ENCODE results near the gene MKLN1. TPM values are rescaled to one million over a fixed set of nuclear protein-coding genes. Genes with fewer than 3 reads are reported as not detected.

The MKLN1 gene
- total and polyA plus RNA-seq, 7 donors: 6.6 to 68.1 (median 48.2) TPM

DNA sequence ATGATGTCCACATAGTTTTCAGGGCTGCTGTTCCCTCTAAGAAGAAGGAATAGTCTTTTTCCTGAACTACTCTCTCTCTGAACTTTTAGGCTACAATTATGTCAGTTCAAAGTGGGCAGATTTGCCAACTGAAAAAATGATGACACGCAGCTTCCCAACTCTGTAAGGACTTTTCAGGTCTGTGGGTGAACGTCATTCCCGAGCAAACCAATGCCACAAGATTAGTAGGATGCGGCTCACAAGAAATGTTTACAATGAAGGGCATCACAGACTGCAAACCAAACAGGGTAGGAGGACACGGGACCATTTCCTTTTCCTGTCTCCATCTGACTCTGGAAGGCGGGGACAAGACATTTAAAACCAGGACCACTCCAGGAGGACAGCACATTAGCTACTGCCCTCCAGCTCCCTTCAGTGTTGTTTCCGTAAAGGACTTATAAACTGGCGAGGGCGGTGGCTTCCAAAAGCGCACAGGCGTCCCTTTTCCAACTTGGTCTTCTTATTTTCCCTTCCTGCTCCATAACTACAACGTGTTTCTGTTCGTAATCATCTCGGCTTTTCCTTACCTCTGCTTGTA lies 539 bp upstream of the MKLN1 start:
- 0 to 2% methylated on average over 14 of the region's 14 CpGs for WGBS, 2 donors
- H3K4me3 ChIP-seq: peak overlapping the region; percentile 87 to 99 (median 94)
- intact Hi-C loops (cut with DNase I): loop anchor here (5.0 to 10.0 kb wide), 2 partner anchors 95 to 432 kb away; no protein-coding TSS in a partner anchor
- H3K4me1 ChIP-seq: peaks cover 0 to 35% (median 20%) of the 10 kb centered on the region in 4 donors
- H3K27me3 ChIP-seq: no peaks in the 10 kb centered on the region
- TF ChIP-seq, protein P1, sequence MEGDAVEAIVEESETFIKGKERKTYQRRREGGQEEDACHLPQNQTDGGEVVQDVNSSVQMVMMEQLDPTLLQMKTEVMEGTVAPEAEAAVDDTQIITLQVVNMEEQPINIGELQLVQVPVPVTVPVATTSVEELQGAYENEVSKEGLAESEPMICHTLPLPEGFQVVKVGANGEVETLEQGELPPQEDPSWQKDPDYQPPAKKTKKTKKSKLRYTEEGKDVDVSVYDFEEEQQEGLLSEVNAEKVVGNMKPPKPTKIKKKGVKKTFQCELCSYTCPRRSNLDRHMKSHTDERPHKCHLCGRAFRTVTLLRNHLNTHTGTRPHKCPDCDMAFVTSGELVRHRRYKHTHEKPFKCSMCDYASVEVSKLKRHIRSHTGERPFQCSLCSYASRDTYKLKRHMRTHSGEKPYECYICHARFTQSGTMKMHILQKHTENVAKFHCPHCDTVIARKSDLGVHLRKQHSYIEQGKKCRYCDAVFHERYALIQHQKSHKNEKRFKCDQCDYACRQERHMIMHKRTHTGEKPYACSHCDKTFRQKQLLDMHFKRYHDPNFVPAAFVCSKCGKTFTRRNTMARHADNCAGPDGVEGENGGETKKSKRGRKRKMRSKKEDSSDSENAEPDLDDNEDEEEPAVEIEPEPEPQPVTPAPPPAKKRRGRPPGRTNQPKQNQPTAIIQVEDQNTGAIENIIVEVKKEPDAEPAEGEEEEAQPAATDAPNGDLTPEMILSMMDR (IDR thresholded peaks at IDR 0.05): no peak
- TF ChIP-seq POLR2AphosphoS5 (IDR thresholded peaks at IDR 0.05): peak in 2 of 4 donors; percentile 15 to 50
- H3K27ac ChIP-seq: peak overlapping the region; percentile 97 to 100 (median 98)
- no peaks in the 10 kb centered on the region for H3K36me3 ChIP-seq
- DNase-seq: no peak
- H3K9me3 ChIP-seq: no peaks in the 10 kb centered on the region

DNA sequence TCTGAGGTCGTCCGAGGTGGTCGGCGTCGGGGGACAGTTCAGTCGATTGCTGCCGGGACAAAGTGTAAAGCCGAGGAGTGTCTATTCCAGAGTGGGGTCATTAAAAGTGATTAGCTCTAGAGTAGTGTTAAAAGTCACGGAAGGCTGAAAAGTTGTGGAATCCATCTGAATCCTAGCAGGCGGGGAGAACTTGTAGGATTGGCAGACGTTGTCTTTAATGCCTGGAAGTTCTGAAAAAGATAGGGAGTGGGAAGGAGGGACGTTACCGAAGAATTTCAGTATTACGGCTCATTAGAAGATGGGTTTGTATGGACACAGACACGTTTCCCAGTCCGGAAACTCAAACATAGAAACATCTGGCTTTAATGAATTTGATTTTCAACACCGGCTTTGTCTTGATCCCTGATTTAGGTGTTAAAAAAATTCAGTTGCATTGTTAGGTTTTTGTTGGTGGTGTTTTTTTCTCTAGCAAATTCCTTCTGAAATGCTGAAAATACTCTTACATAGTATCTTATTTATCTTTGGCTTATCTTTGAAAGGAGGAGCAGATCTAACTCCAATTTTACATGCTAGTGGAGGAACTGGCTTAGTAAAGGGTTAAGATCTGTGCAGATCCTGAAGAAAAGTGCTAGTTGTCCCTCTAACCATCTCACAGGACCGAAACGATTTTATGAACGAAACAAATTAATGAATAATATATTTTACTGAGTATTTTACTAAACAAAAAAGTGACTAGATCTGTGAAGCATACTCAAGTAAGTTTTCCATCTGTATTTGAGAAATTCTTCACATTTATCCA lies 900 bp downstream of the MKLN1 start:
- H3K4me1 ChIP-seq: peaks cover 0 to 35% (median 20%) of the 10 kb centered on the region in 4 donors
- intact Hi-C loops (cut with DNase I): loop anchor here (2.0 to 10.0 kb wide), 3 partner anchors 94 to 434 kb away; no protein-coding TSS in a partner anchor
- 5 to 6% methylated on average over 20 of the region's 20 CpGs for WGBS, 2 donors

DNA sequence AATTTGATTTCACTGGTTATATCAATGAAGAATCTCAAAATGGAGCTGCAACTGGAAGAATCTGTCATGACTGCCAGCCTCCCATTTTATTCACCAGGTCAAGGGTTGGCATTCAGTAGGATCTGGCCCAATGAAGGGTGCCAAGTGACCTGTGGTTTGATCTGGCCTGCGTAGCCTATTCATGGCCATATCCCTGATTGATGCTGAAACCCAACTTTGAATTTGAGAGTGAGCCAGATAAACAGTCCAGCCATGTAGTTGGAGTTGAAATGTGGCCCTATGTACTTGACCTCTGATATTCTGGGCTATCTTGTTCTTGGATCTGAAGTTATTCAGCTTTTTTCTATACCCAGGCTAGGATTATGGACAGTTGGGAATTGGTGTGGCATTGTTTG lies 1.5 kb downstream of the MKLN1 start:
- WGBS, 2 donors: 65 to 68% methylated on average over 1 of the region's 1 CpG
- intact Hi-C loops (cut with DNase I): loop anchor here (2.0 to 10.0 kb wide), 3 partner anchors 93 to 434 kb away; no protein-coding TSS in a partner anchor
- H3K4me1 ChIP-seq: peaks cover 0 to 39% (median 23%) of the 10 kb centered on the region in 4 donors

More for the DNA sequence above, 900 bp downstream of the MKLN1 start:
- H3K36me3 ChIP-seq: no peaks in the 10 kb centered on the region
- no peaks in the 10 kb centered on the region for H3K27me3 ChIP-seq
- DNase-seq: no peak
- TF ChIP-seq POLR2A (IDR thresholded peaks at IDR 0.05): no peak
- TF ChIP-seq EP300 (IDR thresholded peaks at IDR 0.05): no peak
- no peak for TF ChIP-seq POLR2AphosphoS5 (IDR thresholded peaks at IDR 0.05)
- TF ChIP-seq, protein P1 (IDR thresholded peaks at IDR 0.05): no peak
- H3K4me3 ChIP-seq: peak overlapping the region; percentile 87 to 99 (median 94)
- H3K27ac ChIP-seq: peak overlapping the region; percentile 97 to 100 (median 98)
- H3K9me3 ChIP-seq: no peaks in the 10 kb centered on the region

DNA sequence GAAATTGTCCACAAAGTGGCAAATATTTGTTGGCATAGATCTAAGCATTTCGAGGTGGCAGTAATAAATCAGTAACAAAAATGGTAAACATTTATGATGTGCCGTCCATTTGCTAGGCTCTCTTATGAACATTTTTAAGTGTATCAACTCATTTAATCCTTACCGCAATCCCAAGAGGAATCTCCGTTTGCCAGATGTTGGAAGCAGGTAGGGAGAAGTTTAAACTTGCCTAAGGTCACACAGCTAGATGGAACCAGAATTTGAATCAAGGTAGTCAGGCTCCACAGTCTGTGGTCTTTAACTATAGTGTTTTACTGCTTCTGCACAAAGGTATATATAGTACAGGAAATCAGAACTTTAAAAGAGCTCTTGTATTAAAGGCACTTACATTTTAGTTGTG lies 2.6 kb downstream of the MKLN1 start:
- 29 to 60% methylated on average over 4 of the region's 4 CpGs for WGBS, 2 donors
- Histone ChIP-seq H3K4me1 (peaks cover 0 to 46% (median 27%) of the 10 kb centered on the region in 4 donors), H3K36me3 (no peaks in the 10 kb centered on the region), H3K27ac (peak overlapping the region in 3 of 4 donors; percentile 18 to 100 (median 97)), H3K27me3 (no peaks in the 10 kb centered on the region), H3K9me3 (no peaks in the 10 kb centered on the region), H3K4me3 (peak overlapping the region in 1 of 4 donors; percentile 99)
- TF ChIP-seq POLR2A (IDR thresholded peaks at IDR 0.05) (no peak), POLR2AphosphoS5 (IDR thresholded peaks at IDR 0.05) (no peak)
- TF ChIP-seq, protein P1 (IDR thresholded peaks at IDR 0.05): no peak
- DNase-seq: no peak
- intact Hi-C loops (cut with DNase I): no loop called here

More for the DNA sequence above, 1.5 kb downstream of the MKLN1 start:
- no peak for DNase-seq
- Histone ChIP-seq H3K27me3 (no peaks in the 10 kb centered on the region), H3K9me3 (no peaks in the 10 kb centered on the region), H3K36me3 (no peaks in the 10 kb centered on the region), H3K27ac (peak overlapping the region; percentile 97 to 100 (median 98)), H3K4me3 (peak overlapping the region; percentile 87 to 99 (median 94))
- TF ChIP-seq POLR2AphosphoS5 (IDR thresholded peaks at IDR 0.05) (no peak), POLR2A (IDR thresholded peaks at IDR 0.05) (no peak), EP300 (IDR thresholded peaks at IDR 0.05) (no peak)
- TF ChIP-seq, protein P1 (IDR thresholded peaks at IDR 0.05): no peak
